ENCODE data around the gene HARS1.
"Not testable (repeated sequence)": the region's sequence is repeated elsewhere in the genome, so short reads cannot be mapped to it uniquely, and the experiment has no call there.

Gene HARS1

GRCh38 chr5:140677947-140678346 lies 13.2 kb downstream of the HARS1 start:
- no peak for DNase-seq (ENCODE audit: low read depth)

GRCh38 chr5:140674629-140675028 lies 16.5 kb downstream of the HARS1 start:
- DNase-seq (ENCODE audit: low read depth): no peak

- no peak for DNase-seq (ENCODE audit: low read depth)
Observed at GRCh38 chr5:140674211-140674610, 17.0 kb downstream of the HARS1 start.

GRCh38 chr5:140673187-140673976 lies 17.8 kb downstream of the HARS1 start, which contains the start of gene DND1:
DND1 (minus strand) TSS chr5:140673576; CDS start chr5:140673542, 34 bp downstream.
- DNase-seq (ENCODE audit: low read depth): no peak

GRCh38 chr5:140672455-140673186 lies 18.5 kb downstream of the HARS1 start:
- peak; percentile 57 for DNase-seq (ENCODE audit: low read depth)

GRCh38 chr5:140671472-140672125 lies 19.6 kb downstream of the HARS1 start:
- no peak for DNase-seq (ENCODE audit: low read depth)

- DNase-seq (ENCODE audit: low read depth): not testable (repeated sequence)
Observed at GRCh38 chr5:140671035-140671434, 20.1 kb downstream of the HARS1 start.

GRCh38 chr5:140664359-140665119 lies 26.6 kb downstream of the HARS1 start, which contains the start of gene WDR55:
WDR55 (plus strand) TSS chr5:140664904; CDS start chr5:140664913, 9 bp downstream.
- DNase-seq (ENCODE audit: low read depth): peak; percentile 96

- no peak for DNase-seq (ENCODE audit: low read depth)
Observed at GRCh38 chr5:140664030-140664358, 27.2 kb downstream of the HARS1 start.

- not testable (repeated sequence) for DNase-seq (ENCODE audit: low read depth)
Observed at GRCh38 chr5:140660371-140660770, 30.8 kb downstream of the HARS1 start.

GRCh38 chr5:140658870-140659269 lies 32.3 kb downstream of the HARS1 start:
- no peak for DNase-seq (ENCODE audit: low read depth)

- peak; percentile 17 for DNase-seq (ENCODE audit: low read depth)
Observed at GRCh38 chr5:140647042-140647419, 44.1 kb downstream of the HARS1 start.

GRCh38 chr5:140642718-140643117 lies 48.5 kb downstream of the HARS1 start:
- no peak for DNase-seq (ENCODE audit: low read depth)

- DNase-seq (ENCODE audit: low read depth): no peak
Observed at GRCh38 chr5:140641716-140642115, 49.5 kb downstream of the HARS1 start.

- peak; percentile 94 for DNase-seq (ENCODE audit: low read depth)
Observed at GRCh38 chr5:140639148-140639981, 51.8 kb downstream of the HARS1 start, which contains the start of gene TMCO6. TMCO6 (plus strand) TSS chr5:140639451; CDS start chr5:140639528, 77 bp downstream.

- not testable (repeated sequence) for DNase-seq (ENCODE audit: low read depth)
Observed at GRCh38 chr5:140638898-140639147, 52.3 kb downstream of the HARS1 start.

GRCh38 chr5:140637371-140638100 lies 53.6 kb downstream of the HARS1 start:
- DNase-seq (ENCODE audit: low read depth): no peak

GRCh38 chr5:140635291-140636257 lies 55.6 kb downstream of the HARS1 start:
- DNase-seq (ENCODE audit: low read depth): no peak

GRCh38 chr5:140634103-140634502 lies 57.1 kb downstream of the HARS1 start:
- no peak for DNase-seq (ENCODE audit: low read depth)

All from ELR (cell line).